Endometrial microvascular endothelial cells (primary cell): ENCODE results near the gene RAD51AP1. TPM values are rescaled to one million over a fixed set of nuclear protein-coding genes. Genes with fewer than 3 reads are reported as not detected.

Source experiments
- in situ Hi-C: cut with HindIII; loops from 2 replicates; pipeline ENCODE4 v1.10.0; 2017; ENCODE audit warnings: low sequenced_read_pairs, low pct_unique_long_range_greater_than_20kb; ENCODE audit errors: inconsistent ontology term
- total RNA-seq: library from RNA; depleted of rRNA; stranded (reverse); fragments of >200 nt; gene quantifications from one replicate; pipeline ENCODE4 v1.2.3, GENCODE V29; 2015; ENCODE audit errors: inconsistent ontology term

RAD51AP1 gene
- total RNA-seq, 1 donor from 2014 or later: 15.9 TPM

DNA sequence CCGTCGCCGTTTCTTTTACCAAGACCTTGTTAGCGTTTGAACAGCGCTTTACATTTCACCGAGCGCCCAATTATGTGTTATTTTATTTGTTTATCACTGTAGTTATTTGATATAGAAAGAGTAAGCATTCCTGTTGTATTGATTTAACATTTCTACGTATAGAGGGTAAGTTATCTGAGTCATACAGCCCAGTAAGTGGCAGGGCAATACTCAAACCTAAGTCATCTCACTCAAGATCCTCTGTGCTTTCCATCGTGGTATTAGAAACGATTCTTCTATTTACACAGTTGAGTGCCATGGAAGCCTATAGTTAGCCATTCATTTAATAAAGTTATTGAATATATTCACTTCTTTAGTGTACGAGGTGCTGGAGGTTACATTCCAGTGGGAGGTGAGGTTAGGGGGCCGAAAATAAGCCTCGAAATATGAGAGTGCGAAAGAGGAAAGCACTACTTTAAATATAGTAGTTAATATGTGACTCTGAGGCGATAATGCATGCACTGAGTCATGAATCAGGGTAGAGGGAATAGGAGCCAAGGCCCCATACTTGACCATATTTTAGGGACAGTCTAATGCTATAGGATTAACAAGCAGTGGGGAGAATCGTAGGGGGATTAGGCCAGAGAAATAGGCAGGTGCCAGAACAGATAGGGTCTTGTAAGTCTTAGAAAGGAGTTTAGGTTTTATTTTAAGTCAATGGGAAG, 629 bp downstream of the RAD51AP1 start:
- in situ Hi-C loops: no loop called here

DNA sequence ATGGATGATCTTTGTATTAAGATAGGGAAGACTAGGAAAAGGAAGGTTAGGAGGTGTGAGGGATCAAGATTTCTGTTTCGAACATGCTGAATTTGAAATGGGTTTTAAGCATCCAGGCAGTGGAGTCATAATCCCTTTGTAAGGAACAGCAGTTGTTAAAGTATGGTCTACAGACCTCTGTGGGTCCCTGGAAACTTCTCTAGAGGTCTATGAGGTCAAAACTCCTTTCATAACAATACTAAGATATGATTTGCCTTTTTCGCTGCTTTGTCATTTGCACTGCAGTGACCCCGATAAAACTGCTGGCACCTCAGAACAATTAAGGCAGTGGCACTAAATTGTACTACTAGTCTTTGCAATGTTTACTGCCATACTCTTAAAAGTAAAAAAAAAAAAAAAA, 1.5 kb downstream of the RAD51AP1 start:
- in situ Hi-C loops: no loop called here

DNA sequence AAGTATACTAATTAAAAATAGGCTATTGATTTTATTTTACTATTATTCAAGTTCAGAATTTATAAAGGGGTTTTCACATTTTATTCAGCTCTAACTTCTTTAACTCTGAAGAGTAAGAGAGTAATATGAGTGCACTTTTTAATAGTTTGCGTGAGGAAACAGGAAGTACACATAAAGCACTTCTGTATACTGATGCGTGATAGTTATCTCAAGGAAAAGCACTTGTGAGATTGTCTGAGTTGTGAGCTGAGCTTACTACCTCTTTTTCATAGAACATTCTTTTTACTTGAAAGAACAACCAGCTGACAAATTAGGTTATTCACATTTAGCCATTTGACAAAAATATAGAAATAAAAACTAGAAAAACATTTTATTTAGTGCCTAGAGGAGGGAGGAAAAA, 1.9 kb downstream of the RAD51AP1 start:
- in situ Hi-C loops: no loop called here

DNA sequence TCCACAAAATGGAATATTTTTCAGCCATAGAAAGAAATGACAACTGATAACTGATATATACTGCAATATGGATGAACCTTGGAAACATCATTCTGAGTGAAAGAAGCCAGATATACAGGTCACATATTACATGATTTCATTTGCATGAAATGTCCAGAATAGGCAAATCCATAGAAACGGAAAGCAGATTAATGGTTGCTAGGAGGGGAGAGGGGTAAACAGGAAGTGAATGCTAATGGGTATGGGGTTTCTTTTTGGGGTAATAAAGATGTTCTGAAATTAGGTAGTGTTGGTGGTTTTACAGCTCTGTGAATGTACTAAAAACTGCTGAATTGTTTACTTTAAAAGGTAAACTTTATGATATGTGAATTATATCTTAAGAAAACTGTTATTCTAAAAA, 6.5 kb downstream of the RAD51AP1 start:
- in situ Hi-C loops: no loop called here

DNA sequence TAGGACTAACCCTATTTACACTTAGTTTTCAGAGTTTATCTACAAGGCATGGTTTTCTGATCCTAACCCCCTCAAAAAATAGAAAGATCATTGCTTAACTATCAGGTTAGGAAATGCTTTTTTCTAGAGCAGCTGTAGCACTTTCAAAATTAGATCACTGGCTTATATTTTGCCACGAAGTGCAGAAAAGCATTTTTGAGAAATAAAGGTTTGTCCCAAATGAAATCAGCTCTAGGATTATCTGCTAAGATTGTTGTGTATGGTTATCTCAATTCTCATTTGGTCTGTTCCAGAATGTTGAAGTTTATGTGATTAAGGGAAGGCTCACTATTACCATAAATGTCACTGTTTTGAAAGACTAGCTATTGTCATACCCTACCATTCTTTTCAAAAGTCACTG, 13.5 kb downstream of the RAD51AP1 start:
- in situ Hi-C loops: no loop called here

DNA sequence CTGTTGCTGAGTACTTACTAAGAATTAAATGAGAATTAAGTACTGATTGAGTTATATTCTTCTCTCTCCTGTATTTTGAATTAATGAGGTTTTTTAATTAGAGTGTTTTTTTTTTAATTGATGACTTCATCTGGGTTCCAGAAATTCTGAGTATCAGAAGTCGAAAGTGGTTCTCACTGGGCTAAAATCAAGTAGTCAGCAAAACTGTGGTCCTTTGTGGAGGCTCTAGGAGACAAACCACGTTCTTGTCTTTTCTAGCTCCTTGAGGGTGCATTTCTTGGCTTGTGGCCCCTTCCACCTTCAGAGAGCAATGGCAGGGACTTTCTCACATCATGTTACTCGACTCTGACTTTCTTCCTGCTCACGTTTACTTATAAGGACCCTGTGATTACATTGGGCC, 15.3 kb downstream of the RAD51AP1 start:
- in situ Hi-C loops: no loop called here

DNA sequence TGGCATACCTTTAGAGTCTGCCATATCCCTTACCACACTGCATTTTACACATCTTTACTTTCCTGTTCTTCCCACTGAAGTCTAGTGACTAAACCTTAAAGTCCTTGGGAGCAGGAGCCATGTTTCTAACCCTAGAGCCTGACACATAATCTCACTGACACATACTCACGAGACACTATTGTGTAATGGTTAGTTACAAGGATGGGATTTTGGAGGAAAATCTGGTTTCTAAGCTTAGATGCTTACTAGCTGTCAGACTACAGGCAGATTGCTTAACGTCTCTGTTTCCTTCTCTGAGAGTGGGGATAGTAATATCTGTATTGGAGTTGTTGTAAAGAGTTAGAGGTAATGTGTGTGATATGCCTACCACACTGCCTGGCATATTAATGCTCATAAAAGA, 17.1 kb downstream of the RAD51AP1 start:
- in situ Hi-C loops: no loop called here

DNA sequence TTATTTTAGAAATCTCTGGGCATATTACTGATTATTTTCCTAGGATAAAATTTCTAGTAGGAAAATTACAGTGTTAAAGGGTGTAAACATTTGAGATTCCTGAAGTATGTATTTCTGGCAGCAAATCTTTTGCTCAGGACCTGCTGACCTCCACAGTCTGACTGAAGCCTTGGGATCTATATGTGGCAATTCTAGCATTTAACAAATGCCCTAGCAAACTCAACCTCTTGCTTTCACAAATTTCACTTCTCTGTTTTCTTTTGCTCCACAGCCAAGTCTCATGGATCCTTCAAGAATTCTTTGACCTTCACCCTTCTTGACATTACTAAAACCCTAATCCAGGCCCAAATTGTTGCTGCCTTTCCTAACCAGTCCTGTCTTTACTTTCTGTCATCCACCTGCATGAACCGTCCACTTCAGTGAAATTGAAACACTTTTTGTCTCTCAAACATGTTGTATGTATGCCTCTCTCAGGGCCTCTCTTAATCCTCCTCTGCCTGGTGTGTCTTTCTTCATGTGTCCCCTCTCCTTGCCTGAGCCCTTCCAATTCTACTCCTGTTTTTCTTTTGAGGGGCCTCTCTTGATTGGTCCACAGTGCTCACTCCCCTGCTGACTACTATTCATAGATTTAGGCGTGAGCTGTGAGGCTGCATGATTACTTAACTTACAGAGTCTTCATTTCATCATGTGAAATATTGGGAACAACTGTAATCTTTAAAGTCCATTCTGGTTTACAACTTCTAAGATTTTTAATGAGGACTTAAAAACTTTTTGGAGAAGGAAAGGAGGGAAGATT, 18.2 kb downstream of the RAD51AP1 start:
- in situ Hi-C loops: no loop called here

DNA sequence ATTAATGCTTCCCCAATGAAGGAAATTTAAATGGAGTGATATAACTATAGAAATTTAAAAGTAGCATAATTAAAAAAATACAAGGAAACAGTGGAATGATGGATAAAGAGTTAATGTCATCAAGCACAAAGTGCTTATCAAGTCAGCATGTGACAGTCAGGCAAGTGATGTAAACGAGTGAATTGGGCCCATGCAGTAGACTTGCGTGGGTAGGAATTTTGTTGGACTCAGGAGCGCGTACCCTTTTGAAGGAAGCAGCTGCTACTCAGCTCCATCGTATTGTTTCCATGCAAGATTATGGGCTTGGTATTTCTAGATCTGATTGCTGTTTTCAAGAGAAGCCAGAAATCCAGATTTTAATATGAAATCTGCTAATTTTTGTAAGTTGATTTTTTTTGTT, 18.9 kb downstream of the RAD51AP1 start:
- in situ Hi-C loops: no loop called here

DNA sequence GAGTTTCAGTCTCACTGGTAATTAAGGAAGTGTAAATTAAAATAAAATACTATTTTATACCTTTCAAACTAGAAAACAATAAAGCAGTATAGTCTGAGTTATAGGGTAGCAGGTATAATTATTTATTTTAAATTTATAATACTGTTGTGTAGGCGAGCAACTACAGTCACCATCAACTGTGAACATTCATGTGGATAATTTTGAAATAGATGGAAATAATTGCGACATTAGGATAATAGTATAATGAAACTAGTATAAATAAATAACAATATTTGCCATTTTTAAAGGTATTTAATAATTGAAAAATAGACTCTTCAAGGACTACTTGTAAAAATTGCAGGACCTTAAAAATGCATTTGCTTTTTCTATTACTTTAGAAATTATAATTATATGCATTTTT, 19.5 kb downstream of the RAD51AP1 start:
- in situ Hi-C loops: no loop called here

DNA sequence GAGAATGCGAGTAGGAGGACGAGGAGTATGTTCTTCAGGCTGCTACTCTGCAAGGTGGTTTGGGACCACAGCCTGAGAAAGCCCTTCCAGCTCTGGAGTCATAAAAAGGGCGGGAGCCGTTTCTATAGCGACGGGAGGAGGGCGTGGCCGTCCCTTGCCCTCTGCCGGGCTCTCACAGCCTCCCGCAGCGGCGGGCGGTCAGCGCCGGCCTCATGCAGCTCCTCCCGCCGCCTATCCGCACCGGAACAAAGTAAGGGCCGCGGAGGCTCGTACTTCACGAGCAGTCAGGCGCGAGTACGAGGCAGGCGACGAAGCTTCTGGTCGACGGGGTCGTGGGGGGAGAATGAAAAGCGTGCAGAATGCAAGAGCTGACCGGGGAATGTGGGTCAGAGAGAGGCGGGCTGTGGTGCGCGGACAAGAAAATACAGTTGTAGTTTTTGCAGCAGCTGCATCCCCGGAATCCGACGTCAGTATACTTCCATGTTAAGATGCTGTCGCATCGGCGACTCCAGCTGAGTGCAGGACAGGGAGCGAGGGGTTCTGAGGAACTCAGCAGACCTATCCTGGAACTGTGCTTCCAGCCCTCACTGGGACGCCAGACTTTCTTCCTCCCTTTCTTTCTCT, 23.5 kb downstream of the RAD51AP1 start, which contains the start of gene DYRK4:
Gene DYRK4 (plus strand): TSS at position 175 of the 624 bp plus-strand sequence. CDS start 38 bp downstream, at position 213.
- in situ Hi-C loops: no loop called here

DNA sequence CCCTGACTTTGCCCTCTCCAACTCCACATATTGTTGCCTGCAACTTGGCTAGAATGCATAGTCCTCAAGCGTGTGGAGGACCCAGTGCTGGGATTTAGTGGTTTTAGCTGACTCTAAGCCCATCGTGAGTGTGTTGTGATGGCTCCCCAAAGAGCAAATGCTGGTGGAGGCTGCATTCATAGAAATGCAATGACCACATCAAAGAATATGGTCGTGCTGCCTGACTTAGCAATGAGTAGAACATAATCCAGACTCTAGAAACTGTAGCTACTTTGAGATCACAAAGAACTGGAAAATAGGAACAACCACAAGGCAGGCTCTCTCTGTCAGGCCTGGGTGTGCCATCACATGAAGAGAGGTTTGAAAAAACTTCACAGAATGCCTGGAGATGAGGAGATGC, 24.6 kb downstream of the RAD51AP1 start:
- in situ Hi-C loops: no loop called here

DNA sequence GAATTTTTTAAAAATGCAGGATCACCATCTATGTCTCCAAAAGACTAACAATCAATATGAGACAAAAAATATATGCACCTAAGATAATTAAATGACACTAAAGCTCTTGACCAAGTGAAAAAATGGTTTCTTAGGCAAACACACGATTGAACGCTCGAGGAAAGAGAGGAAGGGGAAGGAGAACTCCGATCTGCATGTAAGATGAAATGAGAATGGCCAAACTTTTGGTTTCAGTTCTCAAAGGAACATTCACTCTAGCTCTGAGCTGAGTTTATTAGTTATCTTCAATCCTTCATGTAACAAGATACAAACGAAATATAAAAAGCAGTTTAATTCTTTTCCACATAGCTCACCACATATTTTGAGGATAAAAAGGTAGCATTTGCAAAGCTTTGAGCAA, 26.1 kb downstream of the RAD51AP1 start:
- in situ Hi-C loops: no loop called here

DNA sequence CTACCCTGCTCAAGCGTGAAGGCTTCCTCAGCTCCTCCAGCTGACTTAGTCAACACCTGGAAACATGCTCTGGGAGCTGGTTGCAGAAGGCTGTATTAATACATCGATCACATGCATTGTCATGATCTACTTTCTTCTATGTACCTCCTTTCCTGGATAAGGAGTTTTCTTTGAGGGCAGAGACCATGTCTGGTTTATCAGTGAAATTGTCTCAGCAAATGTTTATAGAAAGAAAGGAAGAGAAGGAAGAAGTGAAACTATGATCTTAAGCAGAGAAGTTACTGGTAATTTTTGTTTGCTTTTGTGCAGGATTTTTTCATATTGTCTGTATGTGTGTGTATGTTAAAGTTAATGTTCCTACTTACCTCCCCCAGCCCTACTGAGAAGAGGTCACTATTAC, 27.8 kb downstream of the RAD51AP1 start:
- in situ Hi-C loops: no loop called here

DNA sequence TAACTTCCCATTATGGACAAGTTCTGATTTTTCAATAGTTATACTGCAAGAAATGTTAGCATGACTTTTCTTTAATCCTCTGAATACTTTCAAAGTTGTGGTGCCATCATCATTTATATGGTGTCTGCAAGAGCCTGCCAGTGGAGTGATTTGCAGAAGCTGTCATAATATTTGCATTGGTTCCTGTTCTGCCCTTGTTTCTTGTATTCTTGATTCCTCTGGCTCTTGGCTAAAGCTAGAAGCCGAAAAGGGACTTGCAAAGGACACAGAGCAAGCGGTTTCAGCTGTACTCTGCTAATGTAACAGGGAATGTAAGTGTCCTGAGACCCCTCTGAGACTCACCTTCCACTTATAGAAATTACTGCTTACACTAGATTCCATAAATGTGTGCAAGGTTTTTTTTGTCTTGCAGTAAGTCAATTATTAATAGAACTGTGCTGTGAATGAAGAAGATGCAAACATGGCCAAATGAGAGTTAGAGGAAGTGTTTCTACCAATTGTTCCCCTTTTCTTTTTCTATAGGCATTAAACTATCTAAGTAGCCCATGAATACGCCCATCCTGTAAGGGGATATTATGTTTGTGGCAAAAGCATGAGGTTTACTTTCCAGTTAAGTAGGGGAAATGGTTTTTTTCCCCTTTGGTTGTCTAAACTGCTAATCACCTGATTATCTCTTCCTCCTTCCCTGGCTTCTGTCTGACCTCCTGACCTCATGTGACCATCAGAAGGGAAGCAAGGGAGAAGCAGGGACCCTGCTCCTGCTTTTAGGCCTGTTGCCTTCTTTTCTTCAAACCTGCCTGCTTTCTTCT, 28.6 kb downstream of the RAD51AP1 start:
- in situ Hi-C loops: no loop called here

DNA sequence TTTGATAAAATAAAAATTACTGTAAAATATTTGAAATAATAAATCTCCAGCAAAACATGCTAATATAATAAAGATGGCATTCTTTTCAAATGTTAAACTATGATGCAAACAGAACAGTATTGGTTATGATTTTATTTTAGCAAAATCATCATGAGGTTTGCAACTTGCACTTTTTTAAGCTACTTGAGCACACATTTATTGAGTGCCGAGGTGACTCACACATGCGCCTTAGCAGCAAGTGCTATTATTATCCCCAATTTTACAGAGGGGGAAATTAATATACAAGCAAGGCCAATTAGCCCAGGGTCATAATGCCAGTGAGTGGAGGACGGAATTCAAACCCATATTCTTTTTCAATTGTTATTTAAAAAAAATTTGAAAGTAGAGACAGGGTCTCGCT, 30.6 kb downstream of the RAD51AP1 start:
- in situ Hi-C loops: no loop called here

DNA sequence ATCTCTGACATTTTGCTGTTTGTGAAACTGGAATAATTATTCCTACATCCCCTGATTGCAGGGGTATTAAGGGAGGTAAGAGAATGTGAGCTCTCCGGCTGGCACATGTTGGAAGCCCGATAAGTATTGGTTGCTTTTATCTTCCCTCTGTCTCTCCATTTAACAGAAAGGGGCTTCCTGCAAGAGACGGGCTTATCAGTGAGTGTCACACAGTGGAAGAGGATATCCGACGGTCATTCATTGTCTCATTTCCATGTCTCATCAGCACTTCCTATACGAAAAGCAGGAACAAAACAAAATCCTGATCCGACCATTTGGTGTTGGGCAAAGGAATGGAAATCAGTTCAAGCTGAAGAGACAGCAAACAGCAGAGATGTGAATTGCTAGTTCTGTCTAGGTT, 34.0 kb downstream of the RAD51AP1 start:
- in situ Hi-C loops: no loop called here

DNA sequence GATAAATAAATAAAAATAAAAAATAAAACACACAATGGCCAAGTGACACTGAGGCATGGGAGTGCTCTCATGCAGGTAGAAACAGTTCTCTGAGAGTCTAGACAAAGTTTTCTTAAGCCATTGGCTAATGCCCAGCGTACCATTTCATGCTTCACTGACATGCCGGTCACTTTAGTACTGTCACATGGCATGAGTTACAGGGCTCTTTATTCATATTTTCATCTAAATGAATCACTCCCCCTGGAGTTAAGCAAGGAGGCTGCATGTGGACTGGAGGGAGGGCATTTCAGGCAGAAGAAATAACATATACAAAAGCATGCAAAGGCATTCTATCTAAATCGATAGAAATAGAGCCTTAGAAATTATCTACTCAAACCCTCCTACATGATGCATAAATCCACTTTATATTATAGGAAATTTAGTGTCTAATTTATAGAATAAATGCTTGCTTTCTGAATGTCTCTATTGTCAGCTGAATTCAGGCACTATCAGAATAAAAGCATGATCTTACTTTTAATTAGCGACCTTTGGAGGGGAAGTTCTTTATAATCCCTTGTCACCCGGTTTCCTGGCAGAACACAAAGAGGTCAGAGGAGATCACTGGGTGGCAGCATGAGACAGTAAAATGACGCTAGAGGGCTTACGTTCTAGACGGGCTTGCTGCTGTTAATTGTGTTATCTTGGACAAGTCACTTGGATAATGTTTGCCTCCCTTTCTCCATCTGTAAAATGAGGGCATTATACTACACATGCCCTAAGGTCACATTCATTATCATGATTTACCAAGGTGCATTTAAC, 40.8 kb downstream of the RAD51AP1 start:
- in situ Hi-C loops: no loop called here
